NOMO-1 treated with DMSO at 0.1 percent for 48 hours (cell line): Measurements from ENCODE around the gene LCMT1.
"Not testable (repeated sequence)": the region's sequence is repeated elsewhere in the genome, so short reads cannot be mapped to it uniquely, and the experiment has no call there.

Source experiments
- DNase-seq: peaks from one replicate; lab custom pipeline; 2025; ENCODE audit not compliant: unreplicated experiment; lab: John Stamatoyannopoulos, UW

The LCMT1 gene

DNA sequence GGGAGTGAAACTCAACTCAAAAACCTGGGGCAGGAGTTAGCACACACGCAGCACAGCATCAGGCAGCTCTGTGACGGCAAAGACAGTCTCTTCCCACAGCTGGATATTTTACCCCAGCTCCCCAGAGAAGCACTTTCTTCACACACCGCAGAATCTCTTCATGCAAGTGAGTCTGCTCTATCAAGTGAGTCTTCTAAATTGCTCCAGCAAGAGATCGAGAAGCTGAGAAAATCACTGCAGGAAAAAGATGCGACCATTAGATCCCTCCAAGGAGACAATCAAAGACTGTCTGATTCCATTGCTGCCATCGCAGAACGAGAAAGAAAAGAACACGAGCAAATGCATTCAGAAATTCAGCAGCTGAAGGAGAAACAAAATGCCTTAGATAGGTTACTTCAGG, 16.9 kb upstream of the LCMT1 start:
- DNase-seq, result no peak

- DNase-seq, result no peak
These were observed 15.9 kb upstream of the LCMT1 start for GRCh38 chr16:25095636-25096035.

GRCh38 chr16:25097276-25097975, 14.1 kb upstream of the LCMT1 start:
- no peak for DNase-seq

DNA sequence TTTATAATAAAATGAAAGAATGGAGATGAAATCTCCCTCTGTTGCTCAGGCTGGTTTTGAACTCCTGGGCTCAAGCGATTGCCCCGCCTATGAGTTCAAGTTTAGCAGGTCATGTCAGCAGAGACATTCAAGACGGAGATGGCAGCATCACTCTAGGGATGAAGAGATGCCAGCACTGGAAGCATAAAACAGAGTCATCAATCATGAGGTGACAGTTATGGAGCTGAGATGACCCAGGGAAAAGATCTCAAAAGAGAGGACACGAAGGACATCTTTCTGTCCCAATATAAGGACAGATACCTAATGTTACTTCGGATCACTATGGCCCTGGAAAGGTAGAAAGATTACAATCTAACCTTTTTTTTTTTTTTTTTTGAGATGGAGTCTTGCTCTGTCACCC, 11.0 kb upstream of the LCMT1 start:
- no peak for DNase-seq

DNA sequence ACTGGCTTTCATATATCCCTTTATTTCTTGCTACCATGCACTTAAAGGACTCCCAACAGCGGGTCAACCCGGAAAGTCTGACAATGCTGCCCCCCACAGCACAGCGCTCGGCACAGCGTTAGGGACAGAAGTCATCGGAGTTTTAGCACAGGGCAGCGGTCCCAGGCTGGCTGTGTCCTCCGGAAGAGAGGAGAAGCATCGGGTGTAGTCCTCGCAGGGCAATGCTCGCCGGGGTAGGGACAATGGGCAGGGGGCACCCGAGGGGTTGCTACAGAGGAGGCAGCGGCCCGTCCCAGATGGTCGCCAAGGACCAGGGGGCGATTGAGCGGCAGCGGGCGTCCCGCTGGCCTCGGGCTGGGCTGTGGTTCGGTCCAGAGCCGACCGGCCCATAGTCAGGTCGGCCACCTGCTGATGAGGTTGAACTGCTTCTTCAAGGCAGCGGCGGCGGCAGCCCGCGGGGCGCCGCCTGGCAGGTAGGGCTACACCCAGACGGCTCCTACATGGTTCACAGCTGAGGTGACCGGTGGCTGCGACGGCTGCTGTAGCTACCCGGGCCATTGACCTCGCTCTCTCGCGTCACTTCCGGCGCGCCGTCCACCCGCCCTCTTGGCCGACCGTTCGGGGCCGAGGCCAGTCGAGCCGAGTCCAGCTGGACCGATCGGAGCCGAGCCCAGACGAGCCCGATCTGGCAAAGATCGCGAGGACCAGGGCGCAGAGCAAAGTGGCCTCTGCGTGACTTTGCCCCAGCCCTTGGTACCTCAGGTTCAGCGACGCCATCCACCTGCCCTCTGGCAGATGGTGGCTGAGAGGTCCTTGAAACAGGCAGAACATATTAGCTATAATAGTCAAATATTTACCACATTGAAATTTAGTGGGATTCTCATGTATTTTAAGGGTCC, 4.7 kb upstream of the LCMT1 start:
- DNase-seq, result peak; percentile 80

DNA sequence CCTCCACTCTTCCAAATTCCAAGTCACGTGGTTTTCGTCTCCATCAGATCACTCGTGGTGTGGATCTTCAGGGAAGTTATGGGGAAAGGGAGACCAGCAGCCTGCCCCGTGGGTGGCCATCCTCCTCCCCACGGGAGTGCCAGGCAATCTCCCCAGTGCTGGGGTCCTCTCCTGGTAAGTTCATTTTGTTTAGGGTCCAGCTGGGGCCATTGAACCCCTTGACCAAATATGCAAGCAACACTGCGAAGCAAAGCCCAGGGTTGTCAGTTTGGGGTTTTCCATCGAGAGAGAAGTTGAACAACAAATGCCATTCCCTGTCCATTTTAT, 4.1 kb upstream of the LCMT1 start:
- no peak for DNase-seq

DNA sequence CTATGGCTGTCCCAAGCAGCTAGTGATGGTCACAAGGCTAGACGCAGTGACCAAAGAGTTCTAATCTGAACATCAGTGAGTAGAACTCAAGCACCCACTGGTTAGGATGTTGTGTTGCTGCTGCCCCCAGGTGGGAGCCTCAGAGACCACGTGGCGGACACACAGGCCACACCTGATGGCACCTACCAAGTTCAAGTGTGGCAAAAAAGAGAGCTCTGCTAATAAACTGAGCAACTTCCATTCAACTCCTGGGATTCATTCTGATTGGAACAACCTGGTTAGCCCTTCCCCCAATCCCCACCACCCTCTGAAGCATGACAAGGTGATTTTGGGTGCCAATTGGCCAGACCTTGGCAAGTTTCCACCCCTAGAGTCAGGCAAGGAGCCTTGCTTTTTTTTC, 3.5 kb upstream of the LCMT1 start:
- DNase-seq, result no peak

- DNase-seq, result no peak
These were observed 1.9 kb upstream of the LCMT1 start for GRCh38 chr16:25109643-25110042.

DNA sequence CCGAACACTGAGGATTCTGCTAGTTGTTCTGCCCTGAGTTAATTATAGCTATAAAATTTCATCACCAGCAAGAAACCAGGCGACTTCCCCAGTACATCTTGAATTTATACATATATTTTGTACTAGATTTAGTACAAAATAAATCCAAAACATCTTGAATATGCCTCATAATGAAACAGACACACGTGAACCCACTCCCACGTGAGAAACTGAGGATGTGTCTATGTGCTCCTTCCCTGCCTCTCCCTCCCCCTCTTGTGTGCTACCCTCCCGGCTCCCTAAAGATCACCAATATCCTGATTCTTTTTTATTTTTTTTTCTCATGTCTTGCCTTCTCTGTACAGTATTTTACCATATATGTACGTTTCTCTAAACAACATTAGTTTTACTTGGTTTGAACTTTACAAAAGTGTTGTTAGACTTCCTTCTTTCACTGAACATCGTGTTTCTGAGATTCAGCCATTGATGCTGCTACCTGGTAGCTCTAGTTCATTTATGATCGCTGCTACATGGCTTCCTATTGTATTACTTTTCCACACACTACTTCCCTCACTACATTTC, 1.1 kb upstream of the LCMT1 start:
- peak; percentile 50 for DNase-seq

- DNase-seq, result no peak
These were observed 2.6 kb downstream of the LCMT1 start for GRCh38 chr16:25114121-25114520.

DNA sequence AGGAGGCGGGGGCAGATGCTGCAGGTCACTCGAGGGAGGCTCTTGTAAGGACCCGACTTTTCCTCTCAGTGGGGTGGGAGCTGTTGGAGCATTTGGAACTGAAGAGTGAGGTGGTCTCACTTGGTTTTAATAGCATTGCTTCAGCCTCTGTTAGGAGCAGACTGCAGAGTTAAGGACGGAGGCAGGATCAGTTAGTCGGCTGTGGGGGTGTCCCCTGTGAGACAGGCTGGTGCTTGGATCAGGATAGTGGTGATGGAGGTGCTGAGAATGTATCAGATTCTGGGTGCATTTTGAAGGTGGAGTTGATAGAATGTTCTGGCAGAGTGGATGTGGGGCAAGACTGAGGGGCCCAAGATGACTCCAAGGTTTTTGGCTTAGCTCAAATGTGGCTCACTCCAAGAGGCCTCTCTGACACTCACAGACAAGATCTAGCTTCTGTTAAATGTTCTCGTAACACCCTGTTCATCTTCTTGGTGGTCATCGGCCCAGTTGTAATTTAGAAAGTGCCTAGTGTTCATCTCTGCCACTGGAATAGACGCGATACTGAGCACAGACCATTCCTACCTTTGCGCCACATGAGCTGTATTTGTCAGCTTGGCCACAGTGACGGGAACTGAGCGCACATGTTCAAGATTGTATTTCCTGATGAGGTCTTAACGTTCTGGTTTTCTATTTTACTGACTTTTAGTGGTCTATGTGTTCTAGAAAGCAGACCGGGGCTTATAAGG, 7.5 kb downstream of the LCMT1 start:
- no peak for DNase-seq

DNA sequence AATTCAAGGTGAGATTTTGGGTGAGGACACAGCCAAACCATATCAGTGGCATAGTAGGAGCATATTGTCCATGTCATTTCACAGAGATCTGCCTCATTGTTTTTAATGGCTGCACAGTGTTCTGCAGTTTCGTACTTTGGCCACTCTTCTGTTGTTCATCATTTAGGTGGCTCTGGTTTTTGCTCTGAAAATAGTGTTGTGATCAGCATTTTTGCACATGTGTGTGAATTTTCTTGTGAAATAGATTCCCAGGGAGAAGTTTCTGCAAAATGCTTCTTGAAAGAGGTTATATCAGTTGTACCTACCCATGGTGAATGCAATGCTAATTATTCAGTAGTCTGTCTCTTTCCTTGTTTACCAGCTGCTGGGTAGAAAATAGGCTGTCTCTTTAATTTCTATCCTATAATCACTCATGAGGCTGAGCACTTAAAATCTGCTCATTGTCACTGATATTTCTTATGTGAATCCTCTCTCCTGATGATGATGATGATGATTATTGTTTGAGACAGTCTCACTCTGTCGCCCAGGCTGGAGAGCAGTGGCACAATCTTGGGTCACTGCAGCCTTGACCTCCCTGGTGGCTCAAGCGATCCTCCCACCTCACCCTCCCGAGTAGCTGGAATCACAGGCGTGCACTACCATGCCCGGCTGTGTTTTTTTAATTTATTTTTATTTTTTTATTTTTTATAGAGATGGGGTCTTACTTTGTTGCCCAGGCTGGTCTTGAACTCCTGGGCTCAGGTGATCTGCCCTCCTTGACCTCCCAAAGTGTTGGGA, 10.5 kb downstream of the LCMT1 start:
- DNase-seq, result no peak

GRCh38 chr16:25124503-25124902, 13.0 kb downstream of the LCMT1 start:
- DNase-seq, result no peak

GRCh38 chr16:25126086-25126666, 14.6 kb downstream of the LCMT1 start:
- DNase-seq, result not testable (repeated sequence)

DNA sequence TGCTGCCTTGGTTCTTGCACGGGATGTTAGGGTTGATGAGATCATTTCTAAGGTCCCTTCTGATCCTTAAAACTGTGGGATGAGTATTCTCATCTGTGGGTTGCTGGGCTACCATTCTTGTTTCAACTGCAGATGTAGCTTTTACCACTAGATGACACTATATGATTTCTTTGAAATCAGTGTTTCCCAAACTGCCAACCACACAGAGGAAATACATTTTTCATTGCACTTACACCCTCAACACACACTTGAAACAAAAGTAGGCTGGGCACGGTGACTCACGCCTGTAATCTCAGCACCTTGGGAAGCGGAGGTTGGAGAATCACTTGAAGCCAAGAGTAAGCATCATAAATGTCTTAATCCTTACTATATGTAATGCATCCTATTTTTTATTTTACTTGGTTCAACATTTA, 15.3 kb downstream of the LCMT1 start:
- peak; percentile 72 for DNase-seq

- not testable (repeated sequence) for DNase-seq
These were observed 21.2 kb downstream of the LCMT1 start for GRCh38 chr16:25132751-25133150.

DNA sequence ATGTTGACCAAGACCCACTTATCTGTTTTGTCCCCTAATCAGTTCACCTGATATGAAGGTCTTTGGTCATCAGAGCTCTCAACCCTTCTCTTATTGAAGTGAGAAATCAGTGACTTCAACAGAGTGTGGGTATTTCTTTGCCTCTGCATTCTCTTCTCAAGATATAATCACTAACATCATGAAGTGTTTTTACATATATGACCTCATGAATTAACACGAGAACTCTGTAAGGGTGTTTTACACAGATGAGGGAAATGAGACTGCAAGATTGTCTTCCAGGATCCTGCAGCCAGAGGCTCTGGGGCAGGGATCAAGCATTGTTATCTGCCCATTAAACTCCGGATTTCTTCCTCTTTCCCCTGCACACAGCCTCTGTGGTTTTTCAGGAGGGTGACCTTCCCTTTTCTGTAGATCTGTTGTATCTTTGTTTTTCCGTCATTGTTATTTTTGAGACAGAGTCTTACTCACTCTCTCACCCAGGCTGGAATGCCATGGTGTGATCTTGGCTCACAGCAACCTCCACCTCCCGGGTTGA, 22.7 kb downstream of the LCMT1 start:
- DNase-seq, result peak; percentile 78

GRCh38 chr16:25135254-25135878, 23.8 kb downstream of the LCMT1 start:
- no peak for DNase-seq

GRCh38 chr16:25138130-25138529, 26.6 kb downstream of the LCMT1 start:
- no peak for DNase-seq

DNA sequence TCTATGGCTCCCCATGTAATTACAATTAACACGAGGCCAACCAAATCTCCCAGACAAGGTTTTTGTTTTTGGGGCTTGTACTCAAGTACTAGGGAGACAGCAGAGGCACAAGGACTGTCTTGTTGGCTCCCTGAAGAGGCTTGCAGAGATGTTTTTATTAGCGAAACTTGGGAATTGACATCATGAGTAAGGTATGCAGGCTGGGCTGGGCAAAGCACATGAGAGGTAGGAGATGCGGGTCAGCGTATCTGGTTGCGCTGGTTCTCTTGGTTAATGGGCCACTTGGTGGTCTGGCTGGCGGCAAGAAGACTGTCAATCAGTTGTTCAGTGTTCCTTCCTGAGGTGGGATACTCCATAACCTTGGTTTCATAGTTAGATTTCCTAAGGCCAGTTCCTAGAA, 28.9 kb downstream of the LCMT1 start:
- DNase-seq, result no peak
